Activated naive CD8-positive, alpha-beta T cell treated with anti-CD3 and anti-CD28 coated beads for 36 hours (primary cell): Measurements from ENCODE around the gene SLC34A3. TPM values are rescaled to one million over a fixed set of nuclear protein-coding genes. Genes with fewer than 3 reads are reported as not detected.

ENCODE experiments used
- DNase-seq: peaks from one replicate; pipeline ENCODE4 v3.0.0; 2021
- H3K27ac Mint-ChIP-seq: one replicate; pipeline ENCODE4 v1.8.0; 2022; ENCODE audit warnings: mild to moderate bottlenecking, moderate library complexity, mixed read lengths
- H3K27me3 Mint-ChIP-seq: one replicate; pipeline ENCODE4 v1.8.0; 2022; ENCODE audit warnings: mild to moderate bottlenecking, mixed read lengths
- H3K36me3 Mint-ChIP-seq: one replicate; pipeline ENCODE4 v1.8.0; 2021; ENCODE audit warnings: mild to moderate bottlenecking, mixed read lengths
- H3K4me1 Mint-ChIP-seq: one replicate; pipeline ENCODE4 v1.8.0; 2021; ENCODE audit warnings: mixed read lengths
- H3K4me3 Mint-ChIP-seq: one replicate; pipeline ENCODE4 v1.8.0; 2022; ENCODE audit warnings: mild to moderate bottlenecking, moderate library complexity, mixed read lengths
- H3K9me3 Mint-ChIP-seq: one replicate; pipeline ENCODE4 v1.8.0; 2022; ENCODE audit warnings: mixed read lengths
- total RNA-seq, 2 experiments: library from RNA; stranded (reverse); gene quantifications; one replicate each; pipeline ENCODE4 v1.2.3, GENCODE V29; 2021

Gene SLC34A3
- total RNA-seq, 2 experiments from 2014 or later: not detected

GRCh38 chr9:137191691-137192447, 38.8 kb upstream of the SLC34A3 start:
- Mint-ChIP-seq H3K4me3 (no peak overlapping the region), H3K36me3 (peaks cover 8% of the 10 kb centered on the region), H3K4me1 (peaks cover 19% of the 10 kb centered on the region), H3K9me3 (no peaks in the 10 kb centered on the region), H3K27ac (no peak overlapping the region), H3K27me3 (no peaks in the 10 kb centered on the region)
- no peak for DNase-seq

GRCh38 chr9:137192448-137192780, 38.3 kb upstream of the SLC34A3 start:
- peaks cover 8% of the 10 kb centered on the region for H3K36me3 Mint-ChIP-seq
- H3K27ac Mint-ChIP-seq: no peak overlapping the region
- no peak for DNase-seq
- no peaks in the 10 kb centered on the region for H3K9me3 Mint-ChIP-seq
- no peak overlapping the region for H3K4me3 Mint-ChIP-seq
- peaks cover 15% of the 10 kb centered on the region for H3K4me1 Mint-ChIP-seq
- no peaks in the 10 kb centered on the region for H3K27me3 Mint-ChIP-seq

GRCh38 chr9:137192859-137193258, 37.8 kb upstream of the SLC34A3 start:
- no peak for DNase-seq
- peaks cover 4% of the 10 kb centered on the region for H3K36me3 Mint-ChIP-seq
- H3K27ac Mint-ChIP-seq: no peak overlapping the region
- H3K27me3 Mint-ChIP-seq: no peaks in the 10 kb centered on the region
- no peaks in the 10 kb centered on the region for H3K9me3 Mint-ChIP-seq
- H3K4me3 Mint-ChIP-seq: no peak overlapping the region
- peaks cover 11% of the 10 kb centered on the region for H3K4me1 Mint-ChIP-seq

GRCh38 chr9:137193771-137194170, 36.9 kb upstream of the SLC34A3 start:
- H3K4me1 Mint-ChIP-seq: peaks cover 11% of the 10 kb centered on the region

GRCh38 chr9:137194388-137194787, 36.3 kb upstream of the SLC34A3 start:
- Mint-ChIP-seq H3K27me3 (no peaks in the 10 kb centered on the region), H3K9me3 (no peaks in the 10 kb centered on the region), H3K4me1 (peaks cover 10% of the 10 kb centered on the region), H3K4me3 (no peak overlapping the region), H3K36me3 (peaks cover 2% of the 10 kb centered on the region), H3K27ac (no peak overlapping the region)
- no peak for DNase-seq

More at GRCh38 chr9:137193771-137194170, 36.9 kb upstream of the SLC34A3 start:
- Mint-ChIP-seq H3K27ac (no peak overlapping the region), H3K36me3 (peaks cover 4% of the 10 kb centered on the region), H3K27me3 (no peaks in the 10 kb centered on the region), H3K4me3 (no peak overlapping the region), H3K9me3 (no peaks in the 10 kb centered on the region)
- DNase-seq: no peak

- H3K27ac Mint-ChIP-seq: no peak overlapping the region
- H3K4me3 Mint-ChIP-seq: no peak overlapping the region
- no peaks in the 10 kb centered on the region for H3K27me3 Mint-ChIP-seq
- DNase-seq: no peak
- H3K9me3 Mint-ChIP-seq: no peaks in the 10 kb centered on the region
- H3K36me3 Mint-ChIP-seq: no peaks in the 10 kb centered on the region
- H3K4me1 Mint-ChIP-seq: peaks cover 9% of the 10 kb centered on the region
These were observed 35.8 kb upstream of the SLC34A3 start for GRCh38 chr9:137194909-137195308.

- no peaks in the 10 kb centered on the region for H3K27me3 Mint-ChIP-seq
- H3K4me1 Mint-ChIP-seq: peaks cover 9% of the 10 kb centered on the region
- no peak for DNase-seq
- no peak overlapping the region for H3K4me3 Mint-ChIP-seq
- no peaks in the 10 kb centered on the region for H3K36me3 Mint-ChIP-seq
- no peaks in the 10 kb centered on the region for H3K9me3 Mint-ChIP-seq
- H3K27ac Mint-ChIP-seq: peak overlapping the region; percentile 39
These were observed 35.0 kb upstream of the SLC34A3 start for GRCh38 chr9:137195525-137196220.

- peaks cover 20% of the 10 kb centered on the region for H3K4me1 Mint-ChIP-seq
- no peak for DNase-seq
- no peak overlapping the region for H3K27ac Mint-ChIP-seq
- no peaks in the 10 kb centered on the region for H3K27me3 Mint-ChIP-seq
- H3K9me3 Mint-ChIP-seq: no peaks in the 10 kb centered on the region
- no peak overlapping the region for H3K4me3 Mint-ChIP-seq
- H3K36me3 Mint-ChIP-seq: no peaks in the 10 kb centered on the region
These were observed 32.4 kb upstream of the SLC34A3 start for GRCh38 chr9:137198051-137198901.

GRCh38 chr9:137198902-137199283, 31.8 kb upstream of the SLC34A3 start:
- no peaks in the 10 kb centered on the region for H3K27me3 Mint-ChIP-seq
- H3K4me1 Mint-ChIP-seq: peaks cover 22% of the 10 kb centered on the region
- H3K9me3 Mint-ChIP-seq: no peaks in the 10 kb centered on the region
- H3K4me3 Mint-ChIP-seq: no peak overlapping the region
- no peak for DNase-seq
- H3K27ac Mint-ChIP-seq: no peak overlapping the region
- no peaks in the 10 kb centered on the region for H3K36me3 Mint-ChIP-seq

- Mint-ChIP-seq H3K4me3 (peak overlapping the region; percentile 75), H3K27me3 (no peaks in the 10 kb centered on the region), H3K27ac (peak overlapping the region; percentile 25), H3K9me3 (no peaks in the 10 kb centered on the region), H3K4me1 (peaks cover 29% of the 10 kb centered on the region), H3K36me3 (no peaks in the 10 kb centered on the region)
- no peak for DNase-seq
These were observed 31.1 kb upstream of the SLC34A3 start for GRCh38 chr9:137199411-137200121.

GRCh38 chr9:137200311-137201204, 30.1 kb upstream of the SLC34A3 start, which contains the start of gene TPRN:
Gene TPRN, minus strand, starts transcription at chr9:137200741. Its CDS starts 30 bp downstream, at chr9:137200711.
- Mint-ChIP-seq H3K27ac (peak within 1 kb of the TSS; percentile 76), H3K4me3 (peak within 1 kb of the TSS; percentile 78), H3K9me3 (no peaks in the 10 kb centered on the region), H3K27me3 (no peaks in the 10 kb centered on the region), H3K36me3 (no peaks in the 10 kb centered on the region), H3K4me1 (peaks cover 32% of the 10 kb centered on the region)
- peak; percentile 99 for DNase-seq

- DNase-seq: no peak
- H3K9me3 Mint-ChIP-seq: no peaks in the 10 kb centered on the region
These were observed 29.4 kb upstream of the SLC34A3 start for GRCh38 chr9:137201205-137201868.

GRCh38 chr9:137202966-137203365, 27.7 kb upstream of the SLC34A3 start:
- Mint-ChIP-seq H3K4me1 (peaks cover 43% of the 10 kb centered on the region), H3K27me3 (no peaks in the 10 kb centered on the region), H3K9me3 (no peaks in the 10 kb centered on the region), H3K36me3 (peaks cover 11% of the 10 kb centered on the region), H3K27ac (no peak overlapping the region), H3K4me3 (no peak overlapping the region)
- DNase-seq: no peak

More at GRCh38 chr9:137201205-137201868, 29.4 kb upstream of the SLC34A3 start:
- peak overlapping the region; percentile 78 for H3K4me3 Mint-ChIP-seq
- H3K4me1 Mint-ChIP-seq: peaks cover 34% of the 10 kb centered on the region
- H3K36me3 Mint-ChIP-seq: peaks cover 5% of the 10 kb centered on the region
- H3K27me3 Mint-ChIP-seq: no peaks in the 10 kb centered on the region
- peak overlapping the region; percentile 76 for H3K27ac Mint-ChIP-seq
